H1 (cell line): ENCODE data around the gene AFF1. TPM values are rescaled to one million over a fixed set of nuclear protein-coding genes. Genes with fewer than 3 reads are reported as not detected.

Source experiments
- CTCF ChIA-PET: fragments of 300-600 bp; sonication (Branson Sonifier 250); formaldehyde crosslinking; loops from one replicate; lab custom pipeline; 2021; ENCODE audit not compliant: partially characterized antibody; lab: Charles Lee
- POLR2A ChIA-PET: fragments of 300-600 bp; sonication (Branson Sonifier 250); formaldehyde crosslinking; loops from one replicate; lab custom pipeline; 2021; ENCODE audit warnings: inconsistent platforms; ENCODE audit not compliant: partially characterized antibody; lab: Charles Lee
- DNase-seq, 2 experiments: peaks; one replicate each; pipeline versions ENCODE4 v3.0.0 to v3.0.0-alpha.2; 2010 to 2022; ENCODE audit warnings: low spot score in 2 of 2, low read depth in 1 of 2, mixed read lengths in 1 of 2
- FAIRE-seq: peaks from 2 replicates; lab custom pipeline; 2011; peaks lifted over from hg19 to GRCh38; lab: Jason Lieb, UNC
- H2AFZ ChIP-seq: 2 replicates; pipeline ENCODE4 v1.8.1; 2012; ENCODE audit warnings: low read length, inconsistent platforms
- H2AK5ac ChIP-seq: 2 replicates; pipeline ENCODE4 v1.6.1; 2013; ENCODE audit warnings: low read depth, low read length
- H2BK120ac ChIP-seq: replicated peaks from 2 replicates; pipeline ENCODE3; 2013; ENCODE audit warnings: low read depth, low read length, inconsistent platforms
- H2BK12ac ChIP-seq: 2 replicates; pipeline ENCODE4 v1.6.1; 2013; ENCODE audit warnings: low read depth, low read length
- H2BK15ac ChIP-seq: 2 replicates; pipeline ENCODE4 v1.6.1; 2013; ENCODE audit warnings: low read length
- H2BK20ac ChIP-seq: 2 replicates; pipeline ENCODE4 v1.6.1; 2013; ENCODE audit warnings: low read length
- H2BK5ac ChIP-seq: 2 replicates; pipeline ENCODE4 v1.6.1; 2013; ENCODE audit warnings: low read depth, low read length
- H3K14ac ChIP-seq: 2 replicates; pipeline ENCODE4 v1.6.1; 2013; ENCODE audit warnings: inconsistent platforms; ENCODE audit not compliant: insufficient read length
- H3K18ac ChIP-seq: 2 replicates; pipeline ENCODE4 v1.6.1; 2013; ENCODE audit warnings: low read length; ENCODE audit errors: extremely low read depth
- H3K23ac ChIP-seq: 2 replicates; pipeline ENCODE4 v1.6.1; 2013; ENCODE audit warnings: inconsistent platforms; ENCODE audit not compliant: insufficient read length
- H3K23me2 ChIP-seq: 2 replicates; pipeline ENCODE4 v1.6.1; 2013; ENCODE audit warnings: low read depth, low read length
- H3K27ac ChIP-seq: 2 replicates; pipeline ENCODE4 v1.6.1; 2011; ENCODE audit warnings: low read depth, low read length, inconsistent platforms
- H3K27me3 ChIP-seq, 4 experiments: replicated peaks in 1 of 4; 1 replicate in 1 of 4; 2 replicates in 3 of 4; pipeline versions ENCODE4 v1.6.1 to v1.8.1; 2011 to 2013; ENCODE audit warnings: low read length in 3 of 4, mild to moderate bottlenecking in 3 of 4, inconsistent platforms in 2 of 4, mixed read lengths in 2 of 4, moderate library complexity in 1 of 4; ENCODE audit not compliant: control insufficient read depth in 3 of 4, insufficient read depth in 3 of 4; ENCODE audit errors: extremely low read depth in 1 of 4
- H3K36me3 ChIP-seq, 4 experiments: 2 replicates each; pipeline versions ENCODE4 v1.6.1 to v1.8.1; 2011 to 2013; ENCODE audit warnings: mild to moderate bottlenecking in 4 of 4, low read length in 3 of 4, moderate library complexity in 2 of 4, control low read depth in 1 of 4, inconsistent platforms in 1 of 4; ENCODE audit not compliant: insufficient read depth in 4 of 4, control insufficient read depth in 2 of 4
- H3K4ac ChIP-seq: replicated peaks from 2 replicates; pipeline ENCODE3; 2013; ENCODE audit warnings: low read length, low read depth, mixed read lengths, inconsistent platforms; ENCODE audit not compliant: insufficient read length
- H3K4me1 ChIP-seq, 4 experiments: replicated peaks in 1 of 4; 1 replicate in 1 of 4; 2 replicates in 3 of 4; pipeline versions ENCODE4 v1.6.1 to v1.8.1; 2011 to 2013; ENCODE audit warnings: low read length in 3 of 4, inconsistent platforms in 2 of 4, mixed read lengths in 1 of 4; ENCODE audit not compliant: insufficient read depth in 4 of 4, control insufficient read depth in 3 of 4
- H3K4me2 ChIP-seq, 2 experiments: 2 replicates each; pipeline versions ENCODE4 v1.6.1 to v1.8.1; 2011 to 2013; ENCODE audit warnings: low read depth in 2 of 2, low read length in 2 of 2, control low read depth in 1 of 2, inconsistent platforms in 1 of 2, mild to moderate bottlenecking in 1 of 2; ENCODE audit not compliant: insufficient read depth in 1 of 2
- H3K4me3 ChIP-seq, 4 experiments: fragments of 200-600, 300-600 bp in 1 of 4; sonication (generic), shearing (Covaris generic), sonication (Bioruptor Twin) in 1 of 4; 2 replicates each; pipeline versions ENCODE4 v1.5.1 to v1.8.1; 2011 to 2016; ENCODE audit warnings: low read length in 4 of 4, low read depth in 3 of 4, control low read depth in 2 of 4, inconsistent platforms in 2 of 4, mild to moderate bottlenecking in 2 of 4, mixed read lengths in 1 of 4, moderate library complexity in 1 of 4; ENCODE audit not compliant: insufficient read depth in 2 of 4; ENCODE audit errors: extremely low read depth in 1 of 4
- H3K56ac ChIP-seq: replicated peaks from 2 replicates; pipeline ENCODE3; 2013; ENCODE audit warnings: low read depth, mild to moderate bottlenecking, mixed read lengths, low read length, inconsistent platforms; ENCODE audit not compliant: insufficient read length
- H3K79me1 ChIP-seq: 2 replicates; pipeline ENCODE4 v1.6.1; 2013; ENCODE audit warnings: low read depth, low read length, control low read depth
- H3K79me2 ChIP-seq, 2 experiments: 2 replicates each; pipeline versions ENCODE4 v1.6.1 to v1.8.1; 2012 to 2013; ENCODE audit warnings: low read length in 2 of 2, mild to moderate bottlenecking in 2 of 2, inconsistent platforms in 1 of 2; ENCODE audit not compliant: insufficient read depth in 2 of 2, control insufficient read depth in 1 of 2
- H3K9ac ChIP-seq, 4 experiments: replicated peaks in 1 of 4; 1 replicate in 1 of 4; 2 replicates in 3 of 4; pipeline versions ENCODE4 v1.6.1 to v1.8.1; 2011 to 2013; ENCODE audit warnings: low read depth in 3 of 4, low read length in 3 of 4, control low read depth in 2 of 4, mild to moderate bottlenecking in 2 of 4, moderate library complexity in 2 of 4, inconsistent platforms in 1 of 4; ENCODE audit errors: extremely low read depth in 1 of 4
- H3K9me3 ChIP-seq, 2 experiments: 2 replicates each; pipeline versions ENCODE4 v1.6.1 to v1.8.1; 2012 to 2013; ENCODE audit warnings: mild to moderate bottlenecking in 2 of 2, moderate library complexity in 2 of 2, control low read depth in 1 of 2, inconsistent platforms in 1 of 2, low read depth in 1 of 2, low read length in 1 of 2, mixed read lengths in 1 of 2; ENCODE audit not compliant: insufficient read depth in 2 of 2
- H4K20me1 ChIP-seq, 2 experiments: replicated peaks in 1 of 2; 2 replicates each; pipeline versions ENCODE3 to v1.8.1; 2011 to 2013; ENCODE audit warnings: inconsistent platforms in 2 of 2, low read length in 2 of 2, mild to moderate bottlenecking in 1 of 2; ENCODE audit not compliant: insufficient read depth in 2 of 2, control insufficient read depth in 1 of 2
- H4K5ac ChIP-seq: 2 replicates; pipeline ENCODE4 v1.6.1; 2013; ENCODE audit warnings: low read length, low read depth, mixed read lengths, inconsistent platforms; ENCODE audit not compliant: insufficient read length
- H4K8ac ChIP-seq: 2 replicates; pipeline ENCODE4 v1.8.0; 2013; ENCODE audit warnings: mild to moderate bottlenecking, moderate library complexity, low read length, inconsistent platforms; ENCODE audit not compliant: insufficient read depth; ENCODE audit errors: extremely low read depth
- H4K91ac ChIP-seq: replicated peaks from 2 replicates; pipeline ENCODE3; 2013; ENCODE audit warnings: low read length, mixed read lengths, inconsistent platforms; ENCODE audit not compliant: insufficient read length
- SIRT6 ChIP-seq: IDR thresholded peaks from one replicate; pipeline ENCODE4 v1.7.1; 2012; ENCODE audit warnings: low read length, inconsistent platforms
- SP2 ChIP-seq: IDR thresholded peaks from 2 replicates; pipeline ENCODE4 v1.6.1; 2012; ENCODE audit warnings: mild to moderate bottlenecking, low read length, inconsistent platforms
- WGBS, 2 experiments: shearing (Covaris generic) in 1 of 2; methylation state at CpG; one replicate each; pipeline versions ENCODE4 v1.1.6 to v1.1.7; 2013 to 2015; ENCODE audit warnings: low lambda C conversion rate in 2 of 2, mixed read lengths in 2 of 2, inconsistent platforms in 1 of 2, low coverage in 1 of 2, missing lambda C conversion rate in 1 of 2; ENCODE audit not compliant: insufficient replicate concordance in 2 of 2, insufficient coverage in 1 of 2, insufficient read length in 1 of 2; ENCODE audit errors: extremely low coverage in 1 of 2, missing lambda C conversion rate in 1 of 2; 5-methylcytosine and 5-hydroxymethylcytosine counted together
- polyA plus RNA-seq, 7 experiments: library from polyadenylated mRNA; depleted of rRNA in 3 of 7; stranded (reverse) in 5 of 7; unstranded in 2 of 7; fragments of >200 nt in 5 of 7; fragments of 200-250 nt in 2 of 7; gene quantifications; 1 replicate in 5 of 7; 2 replicates in 1 of 7; 4 replicates in 1 of 7; pipeline versions ENCODE4 v1.2.1 to v1.2.3, GENCODE V29; 2011 to 2013; ENCODE audit warnings: missing spikeins in 2 of 7, mixed read lengths in 2 of 7
- total RNA-seq: library from RNA; stranded (reverse); fragmentation: NEBNext Ultra II Directional; extraction: Animal tissue kit (Norgen Biotek cat#: 25700); gene quantifications from 2 replicates; pipeline ENCODE4 v1.2.1, GENCODE V29; 2021

AFF1 gene
- total and polyA plus RNA-seq, 2 of the 8 experiments (the other 6 are each of a cell fraction or from before 2014, with no cell fraction given), result 14.8 to 85.5 TPM

DNA sequence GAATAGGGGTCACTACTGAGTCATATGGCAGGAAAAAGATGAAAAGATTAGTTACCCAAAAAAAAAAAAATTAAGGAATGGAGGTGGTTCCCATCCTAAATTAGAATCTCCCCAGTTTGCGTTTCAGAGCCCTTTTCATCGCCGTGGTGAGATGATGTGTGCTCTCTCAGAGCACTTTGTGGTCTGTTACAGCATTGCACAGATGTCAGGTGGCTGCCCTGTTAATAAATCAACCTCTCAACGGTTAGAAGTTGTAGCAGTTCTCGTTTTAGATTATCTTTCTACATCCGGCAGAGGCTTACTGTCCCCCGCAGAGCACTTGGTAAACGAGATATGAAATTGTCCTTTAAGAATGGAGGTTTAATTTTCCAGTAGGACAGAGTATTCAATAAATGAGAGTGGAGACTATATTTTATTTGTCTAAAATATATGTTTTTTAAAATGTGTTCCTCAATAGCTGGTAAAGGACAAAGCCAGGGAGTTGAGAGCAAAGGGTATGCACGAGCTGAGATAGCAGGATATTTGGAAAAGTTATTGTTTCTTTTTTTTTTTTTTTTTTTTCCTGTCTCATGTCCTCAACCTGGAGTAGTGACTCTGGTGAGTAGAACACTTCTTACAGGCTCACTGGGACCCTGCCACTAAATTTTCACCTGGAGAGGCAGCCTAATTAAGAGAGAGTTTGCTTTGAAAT is 26.9 kb downstream of the AFF1 start:
- Histone ChIP-seq H3K9ac (no peak overlapping the region), H4K20me1 (no peaks in the 10 kb centered on the region), H3K79me1 (peaks cover under 1% of the 10 kb centered on the region), H3K14ac (no peak overlapping the region), H2AFZ (no peak overlapping the region), H4K91ac (no peak overlapping the region), H2BK5ac (peak overlapping the region; percentile 11; the same call in 1 of the 2 replicates), H2BK120ac (no peak overlapping the region), H4K8ac (no peak overlapping the region), H3K27ac (no peak overlapping the region), H3K56ac (no peak overlapping the region), H3K79me2 (peaks cover 4 to 62% of the 10 kb centered on the region in 2 experiments; a peak in 3 of 4 replicates), H3K27me3 (no peaks in the 10 kb centered on the region), H2AK5ac (peak overlapping the region; percentile 54; the same call in 1 of the 2 replicates), H2BK20ac (no peak overlapping the region), H3K36me3 (peaks cover 0 to 4% (median 0%) of the 10 kb centered on the region in 4 experiments; a peak in 1 of 8 replicates), H3K9me3 (no peaks in the 10 kb centered on the region), H2BK15ac (peak overlapping the region; percentile 88; the same call in 1 of the 2 replicates), H3K18ac (no peak overlapping the region; the same call in 1 of the 2 replicates), H3K4me3 (peak overlapping the region in 1 of 4 experiments; percentile 43; a peak in 1 of 8 replicates), H2BK12ac (peak overlapping the region; percentile 97; the same call in 1 of the 2 replicates), H3K23ac (no peak overlapping the region), H4K5ac (no peak overlapping the region), H3K23me2 (no peaks in the 10 kb centered on the region), H3K4ac (no peak overlapping the region), H3K4me1 (peaks cover 15 to 40% (median 30%) of the 10 kb centered on the region in 4 experiments; a peak in 6 of 7 replicates), H3K4me2 (peak overlapping the region in 1 of 2 experiments; percentile 70; a peak in 1 of 4 replicates)
- WGBS, 2 experiments, result 75% methylated on average over 9 of the region's 9 CpGs; no CpG with 5 or more reads in 1 of the 2 experiments
- ChIA-PET POLR2A (interaction anchor here (1.1 to 19.7 kb wide), 4 partner anchors 11 to 47 kb away, joined by 4 to 319 read pairs (median 28); partner anchors contain the start of gene AFF1), CTCF (interaction anchor here (1.0 to 1.2 kb wide), 3 partner anchors 11 to 58 kb away, joined by 4 to 8 read pairs (median 4); no protein-coding TSS in a partner anchor)
- no peak for FAIRE-seq
- no peak for DNase-seq
- 0 out of 2 replicates have a peak, but pooled peaks have one; percentile 2 for TF ChIP-seq SP2
- TF ChIP-seq SIRT6, result no peak
